Brain microvascular endothelial cell (primary cell): ENCODE data around the gene C2orf81.

ENCODE experiments used
- DNase-seq: peaks from one replicate; pipeline ENCODE4 v3.0.0-alpha.2; 2020
- H3K27ac ChIP-seq: fragments of 250-450 bp; sonication (Bioruptor Pico); 2 replicates; pipeline ENCODE4 v1.5.1; 2020; ENCODE audit warnings: mild to moderate bottlenecking, moderate library complexity
- H3K27me3 ChIP-seq: fragments of 250-450 bp; sonication (Bioruptor Pico); replicated peaks from 2 replicates; pipeline ENCODE4 v1.5.1; 2020; ENCODE audit warnings: mild to moderate bottlenecking
- H3K36me3 ChIP-seq: fragments of 250-450 bp; sonication (Bioruptor Pico); replicated peaks from 2 replicates; pipeline ENCODE4 v1.5.1; 2020; ENCODE audit warnings: mild to moderate bottlenecking
- H3K4me3 ChIP-seq: 2 replicates; pipeline ENCODE4 v1.5.1; 2011; ENCODE audit warnings: low read depth, mild to moderate bottlenecking, control low read depth, low read length, moderate library complexity
- CTCF ChIP-seq: IDR thresholded peaks from 2 replicates; pipeline ENCODE4 v1.5.1; 2011; ENCODE audit warnings: low read depth, mild to moderate bottlenecking, moderate library complexity, low read length, control low read depth, inconsistent platforms; ENCODE audit errors: missing control alignments
- in situ Hi-C: cut with HindIII; loops from 2 replicates; pipeline ENCODE4 v1.10.0; 2017; ENCODE audit warnings: low sequenced_read_pairs, low pct_ligation_motif_present

Gene C2orf81

GRCh38 chr2:74393525-74393924 lies 27.9 kb downstream of the C2orf81 start:
- Histone ChIP-seq H3K27ac (no peak overlapping the region), H3K4me3 (no peak overlapping the region), H3K27me3 (no peaks in the 10 kb centered on the region), H3K36me3 (no peaks in the 10 kb centered on the region)
- TF ChIP-seq CTCF = no peak
- DNase-seq = no peak
- in situ Hi-C loops = no loop called here

GRCh38 chr2:74392449-74392743 lies 29.0 kb downstream of the C2orf81 start:
- Histone ChIP-seq H3K27ac (no peak overlapping the region), H3K36me3 (no peaks in the 10 kb centered on the region), H3K4me3 (peak overlapping the region; percentile 85), H3K27me3 (no peaks in the 10 kb centered on the region)
- no peak for DNase-seq
- in situ Hi-C loops = no loop called here
- TF ChIP-seq CTCF = no peak

GRCh38 chr2:74391580-74392448 lies 29.6 kb downstream of the C2orf81 start:
- in situ Hi-C loops = no loop called here
- TF ChIP-seq CTCF = peak; percentile 99
- H3K4me3 ChIP-seq = peak overlapping the region; percentile 85
- no peaks in the 10 kb centered on the region for H3K27me3 ChIP-seq
- H3K36me3 ChIP-seq = no peaks in the 10 kb centered on the region
- H3K27ac ChIP-seq = peak overlapping the region; percentile 99
- peak; percentile 74 for DNase-seq

- in situ Hi-C loops = no loop called here
Observed at GRCh38 chr2:74391209-74391579, 30.2 kb downstream of the C2orf81 start.

GRCh38 chr2:74390606-74391005 lies 30.8 kb downstream of the C2orf81 start:
- no peak for DNase-seq
- H3K27ac ChIP-seq = no peak overlapping the region
- peak overlapping the region; percentile 85 for H3K4me3 ChIP-seq
- H3K27me3 ChIP-seq = no peaks in the 10 kb centered on the region
- TF ChIP-seq CTCF = no peak
- H3K36me3 ChIP-seq = no peaks in the 10 kb centered on the region
- in situ Hi-C loops = no loop called here

More at GRCh38 chr2:74391209-74391579, 30.2 kb downstream of the C2orf81 start:
- no peak for DNase-seq
- H3K4me3 ChIP-seq = peak overlapping the region; percentile 85
- TF ChIP-seq CTCF = no peak
- no peaks in the 10 kb centered on the region for H3K27me3 ChIP-seq
- no peaks in the 10 kb centered on the region for H3K36me3 ChIP-seq
- peak overlapping the region; percentile 99 for H3K27ac ChIP-seq

GRCh38 chr2:74387346-74387745 lies 34.1 kb downstream of the C2orf81 start:
- peak; percentile 27 for DNase-seq
- TF ChIP-seq CTCF = no peak
- Histone ChIP-seq H3K27me3 (no peaks in the 10 kb centered on the region), H3K27ac (no peak overlapping the region), H3K36me3 (peaks cover 2% of the 10 kb centered on the region), H3K4me3 (no peak overlapping the region)
- in situ Hi-C loops = no loop called here
